Measurements from ENCODE around the gene KLHL25. TPM values are rescaled to one million over a fixed set of nuclear protein-coding genes. Genes with fewer than 3 reads are reported as not detected.

KLHL25 gene
- total and polyA plus RNA-seq, 2 of the 8 experiments (the other 6 are each of a cell fraction or from before 2014, with no cell fraction given) = 16.5 to 22.0 TPM

- TF ChIP-seq CHD7 (IDR thresholded peaks at IDR 0.05; ENCODE audit: insufficient replicate concordance, low read length) (no peak), CTCF (IDR thresholded peaks at IDR 0.05; ENCODE audit: control extremely low read depth in 1 of 3, insufficient read depth in 1 of 3, low read depth in 1 of 3, low read length in 3 of 3) (no peak), PHF8 (conservative IDR thresholded peaks at IDR 0.05; ENCODE audit: low read depth, low read length) (no peak), CHD2 (IDR thresholded peaks at IDR 0.05; ENCODE audit: low read length) (no peak), TAF7 (optimal IDR thresholded peaks at IDR 0.05; ENCODE audit: borderline replicate concordance, low read depth, low read length) (no peak), YY1 (IDR thresholded peaks at IDR 0.05; ENCODE audit: low read depth, low read length) (no peak), KDM1A (IDR thresholded peaks at IDR 0.05; ENCODE audit: borderline replicate concordance, low read length) (no peak), MAFK (IDR thresholded peaks at IDR 0.05; ENCODE audit: low read depth, low read length) (no peak)
- TF ChIP-seq, protein P1, sequence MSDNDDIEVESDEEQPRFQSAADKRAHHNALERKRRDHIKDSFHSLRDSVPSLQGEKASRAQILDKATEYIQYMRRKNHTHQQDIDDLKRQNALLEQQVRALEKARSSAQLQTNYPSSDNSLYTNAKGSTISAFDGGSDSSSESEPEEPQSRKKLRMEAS (IDR thresholded peaks at IDR 0.05) = no peak
Measured at GRCh38 chr15:85834651-85835050, 39.9 kb upstream of the KLHL25 start (continued).
